RWPE2 (cell line): ENCODE results near the gene PLSCR5.

Source experiments
- ATAC-seq: fragments of 200-7000 bp; cut with Tn5 transposase; 3 replicates; pipeline ENCODE4 v1.9.1; 2021; ENCODE audit warnings: low read depth
- DNase-seq: peaks from one replicate; pipeline ENCODE4 v3.0.0-alpha.2; 2020; ENCODE audit warnings: low spot score
- H3K27ac ChIP-seq: fragments of 450-650 bp; 2 replicates; pipeline ENCODE4 v1.5.1; 2017; ENCODE audit warnings: mild to moderate bottlenecking; ENCODE audit not compliant: poor library complexity, severe bottlenecking
- H3K27me3 ChIP-seq: fragments of 250-450 bp; sonication (Bioruptor Pico); 2 replicates; pipeline ENCODE4 v1.5.1; 2021; ENCODE audit warnings: mild to moderate bottlenecking, moderate library complexity; ENCODE audit not compliant: insufficient read depth, poor library complexity, severe bottlenecking
- H3K36me3 ChIP-seq: fragments of 250-450 bp; sonication (Bioruptor Pico); 2 replicates; pipeline ENCODE4 v1.5.1; 2020; ENCODE audit warnings: low read depth, mild to moderate bottlenecking, moderate library complexity
- H3K4me1 ChIP-seq: fragments of 250-450 bp; sonication (Bioruptor Pico); 2 replicates; pipeline ENCODE4 v1.5.1; 2021; ENCODE audit warnings: mild to moderate bottlenecking, moderate library complexity; ENCODE audit not compliant: insufficient read depth, poor library complexity, severe bottlenecking
- H3K4me3 ChIP-seq: fragments of 250-450 bp; sonication (Bioruptor Pico); 2 replicates; pipeline ENCODE4 v1.5.1; 2021; ENCODE audit warnings: mild to moderate bottlenecking, moderate library complexity; ENCODE audit not compliant: severe bottlenecking
- H3K9me3 ChIP-seq: fragments of 250-450 bp; sonication (Bioruptor Pico); 2 replicates; pipeline ENCODE4 v1.5.1; 2021; ENCODE audit warnings: mild to moderate bottlenecking, moderate library complexity; ENCODE audit not compliant: severe bottlenecking
- CTCF ChIP-seq: fragments of 450-650 bp; IDR thresholded peaks from one replicate; pipeline ENCODE4 v1.5.1; 2017; ENCODE audit warnings: mild to moderate bottlenecking, moderate library complexity; ENCODE audit not compliant: poor library complexity, severe bottlenecking

PLSCR5 gene

GRCh38 chr3:146550070-146550615, 55.0 kb downstream of the PLSCR5 start:
- no peak overlapping the region for H3K4me3 ChIP-seq
- no peak for DNase-seq
- peaks cover 22% of the 10 kb centered on the region for H3K4me1 ChIP-seq
- H3K27me3 ChIP-seq: no peaks in the 10 kb centered on the region
- TF ChIP-seq CTCF: no peak
- ATAC-seq: no peak
- H3K9me3 ChIP-seq: no peaks in the 10 kb centered on the region
- H3K27ac ChIP-seq: no peak overlapping the region
- H3K36me3 ChIP-seq: no peaks in the 10 kb centered on the region

GRCh38 chr3:146547235-146547835, 57.8 kb downstream of the PLSCR5 start:
- H3K4me1 ChIP-seq: peaks cover 30% of the 10 kb centered on the region
- H3K27ac ChIP-seq: no peak overlapping the region
- no peak overlapping the region for H3K4me3 ChIP-seq
- DNase-seq: no peak
- no peak for ATAC-seq
- no peak for TF ChIP-seq CTCF
- H3K36me3 ChIP-seq: peaks cover 3% of the 10 kb centered on the region; the same call in 1 of the 2 replicates
- H3K9me3 ChIP-seq: no peaks in the 10 kb centered on the region
- no peaks in the 10 kb centered on the region for H3K27me3 ChIP-seq

GRCh38 chr3:146546366-146546965, 58.7 kb downstream of the PLSCR5 start:
- Histone ChIP-seq H3K27me3 (no peaks in the 10 kb centered on the region), H3K4me3 (no peak overlapping the region), H3K9me3 (no peaks in the 10 kb centered on the region), H3K27ac (no peak overlapping the region), H3K36me3 (peaks cover 3% of the 10 kb centered on the region; the same call in 1 of the 2 replicates), H3K4me1 (peaks cover 31% of the 10 kb centered on the region)
- no peak for DNase-seq
- ATAC-seq: no peak
- no peak for TF ChIP-seq CTCF

- Histone ChIP-seq H3K9me3 (no peaks in the 10 kb centered on the region), H3K36me3 (peaks cover 5% of the 10 kb centered on the region), H3K4me1 (peaks cover 19% of the 10 kb centered on the region), H3K27me3 (no peaks in the 10 kb centered on the region), H3K4me3 (peak overlapping the region; percentile 65), H3K27ac (peak overlapping the region; percentile 75)
- TF ChIP-seq CTCF: no peak
- DNase-seq (no peak), ATAC-seq (no peak)
Measured at GRCh38 chr3:146544929-146545528, 60.1 kb downstream of the PLSCR5 start.
